Stimulated activated CD4-positive, alpha-beta T cell treated with anti-CD3 and anti-CD28 coated beads, Interleukin-1b, Interleukin-23, amount 100 ng/mL, for 24 hours (primary cell): ENCODE measurements around the gene ETFDH.
"Not testable (repeated sequence)": the region's sequence is repeated elsewhere in the genome, so short reads cannot be mapped to it uniquely, and the experiment has no call there.

Source experiments
- DNase-seq, 4 experiments: peaks; one replicate each; pipeline ENCODE4 v3.0.0-alpha.2; 2020; ENCODE audit warnings: low read depth in 4 of 4, low spot score in 1 of 4

The ETFDH gene

DNA sequence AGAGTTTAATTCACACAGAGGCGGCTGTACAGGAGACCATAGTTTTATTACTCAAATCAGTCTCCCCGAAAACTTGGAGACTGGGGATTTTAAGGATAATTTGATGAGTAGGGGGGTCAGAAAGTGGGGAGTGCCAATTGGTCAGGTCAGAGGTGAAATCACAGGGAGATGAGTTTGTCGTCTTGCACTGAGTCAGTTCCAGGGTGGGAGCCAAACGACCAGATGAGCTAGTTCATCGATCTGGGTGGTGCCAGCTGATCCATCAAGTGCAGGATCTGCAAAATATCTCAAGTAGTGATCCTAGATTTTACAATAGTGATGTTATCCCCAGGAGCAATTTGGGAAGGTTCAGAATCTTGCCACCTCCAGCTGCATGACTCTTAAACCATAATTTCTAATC is 4.0 kb downstream of the ETFDH start:
- DNase-seq, result no peak

DNA sequence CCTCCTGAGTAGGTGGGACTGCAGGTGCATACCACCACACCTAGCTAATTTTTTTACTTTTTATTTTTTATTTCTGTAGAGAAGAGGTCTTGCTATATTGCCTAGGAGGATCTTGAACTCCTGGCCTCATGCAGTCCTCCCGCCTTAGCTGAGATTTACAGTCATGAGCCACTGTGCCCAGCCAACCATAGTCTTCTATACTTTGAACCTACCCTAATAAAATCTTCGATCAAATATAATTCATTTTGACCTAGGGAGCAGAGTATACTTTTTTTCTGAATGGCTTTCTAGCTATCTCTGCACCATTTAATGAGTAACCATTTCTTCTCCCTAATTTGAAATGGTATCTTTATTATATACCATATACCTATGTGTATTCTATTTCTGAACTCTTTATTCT is 6.7 kb downstream of the ETFDH start:
- DNase-seq, result no peak

DNA sequence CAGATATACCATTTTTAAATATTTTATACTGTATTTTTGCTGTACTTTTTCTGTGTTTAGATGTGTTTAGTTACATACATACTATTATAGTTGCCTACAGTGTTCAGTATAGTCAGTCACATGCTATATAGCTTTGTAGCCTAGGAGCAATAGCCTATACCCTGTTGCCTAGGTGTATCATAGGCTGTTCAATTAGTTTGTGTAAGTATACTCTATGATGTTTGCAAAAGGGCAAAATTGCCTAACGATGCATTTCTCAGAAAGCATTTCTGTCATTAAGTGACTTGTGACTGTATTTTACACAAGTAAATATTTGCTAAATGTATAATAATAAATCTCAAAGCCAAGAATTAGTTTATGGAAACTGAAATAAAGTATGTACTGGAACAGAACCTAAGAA is 9.5 kb downstream of the ETFDH start:
- DNase-seq, result no peak

DNA sequence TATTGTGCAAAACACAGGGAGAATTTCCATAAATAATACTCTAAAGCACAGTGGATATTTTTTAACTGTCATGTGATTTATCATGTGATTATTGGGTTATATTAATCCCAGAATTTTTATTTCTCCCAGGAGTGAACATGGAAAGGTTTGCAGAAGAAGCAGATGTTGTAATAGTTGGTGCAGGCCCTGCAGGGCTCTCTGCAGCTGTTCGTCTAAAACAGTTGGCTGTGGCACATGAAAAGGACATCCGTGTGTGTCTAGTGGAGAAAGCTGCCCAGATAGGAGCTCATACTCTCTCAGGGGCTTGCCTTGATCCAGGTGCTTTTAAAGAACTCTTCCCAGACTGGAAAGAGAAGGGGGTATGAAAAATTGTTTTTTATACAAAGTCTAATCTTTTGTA is 10.0 kb downstream of the ETFDH start:
- DNase-seq, result no peak

DNA sequence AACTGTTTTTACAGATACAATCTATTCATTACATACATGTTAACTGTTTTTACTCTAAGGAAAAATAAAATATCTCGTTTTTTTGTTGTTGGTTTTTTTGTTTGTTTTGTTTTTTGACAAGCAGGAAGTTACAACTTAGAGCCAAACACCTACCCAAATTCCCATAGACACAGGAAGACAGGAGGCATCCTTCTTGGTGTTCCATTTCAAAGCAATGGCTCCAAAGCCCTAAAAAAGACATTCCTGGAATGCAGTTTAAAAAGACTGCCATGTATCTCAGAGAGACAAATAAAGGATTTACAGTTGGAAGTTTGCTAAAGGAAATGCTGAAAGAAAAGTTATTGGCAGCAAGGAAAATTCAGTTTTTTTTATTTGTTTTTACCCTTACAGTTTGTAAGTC is 16.7 kb downstream of the ETFDH start:
- no peak for DNase-seq

DNA sequence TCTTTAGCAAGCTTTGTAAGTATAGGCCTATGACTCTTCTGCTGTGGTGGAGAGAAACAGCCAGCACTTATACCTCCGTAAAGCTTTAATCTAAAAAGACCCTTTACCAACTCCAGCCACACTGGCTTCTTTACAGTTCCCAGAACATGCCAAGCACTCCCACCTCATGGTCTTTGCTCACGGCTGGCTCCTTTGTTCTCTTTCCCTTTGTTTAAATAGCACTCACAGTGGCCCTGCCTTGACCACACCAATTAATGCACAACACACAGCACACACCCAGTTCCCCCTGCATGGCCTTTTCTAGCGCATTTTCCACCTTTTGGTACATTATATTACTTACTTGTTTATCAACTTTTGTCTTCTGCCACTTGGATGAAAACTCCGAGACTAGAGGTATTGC is 32.2 kb downstream of the ETFDH start:
- no peak for DNase-seq

DNA sequence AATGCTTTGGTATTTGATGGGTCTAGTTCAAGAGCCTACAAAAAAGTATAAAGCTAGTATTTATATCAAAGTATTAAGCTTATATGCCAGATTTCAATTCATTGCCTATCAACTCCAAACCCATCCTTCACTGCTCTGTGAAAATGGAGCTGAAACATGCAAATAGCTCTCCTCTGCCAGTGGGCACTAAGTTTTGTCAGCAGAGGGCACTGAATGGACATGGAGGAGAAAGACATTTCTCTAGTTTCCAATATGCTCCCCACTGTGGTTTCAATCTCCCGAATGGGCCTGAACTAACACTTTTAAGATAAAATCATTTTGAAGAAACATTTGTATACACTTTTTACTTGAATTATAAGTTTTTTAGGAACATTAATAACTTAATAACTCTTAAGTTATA is 38.7 kb downstream of the ETFDH start:
- no peak for DNase-seq

DNA sequence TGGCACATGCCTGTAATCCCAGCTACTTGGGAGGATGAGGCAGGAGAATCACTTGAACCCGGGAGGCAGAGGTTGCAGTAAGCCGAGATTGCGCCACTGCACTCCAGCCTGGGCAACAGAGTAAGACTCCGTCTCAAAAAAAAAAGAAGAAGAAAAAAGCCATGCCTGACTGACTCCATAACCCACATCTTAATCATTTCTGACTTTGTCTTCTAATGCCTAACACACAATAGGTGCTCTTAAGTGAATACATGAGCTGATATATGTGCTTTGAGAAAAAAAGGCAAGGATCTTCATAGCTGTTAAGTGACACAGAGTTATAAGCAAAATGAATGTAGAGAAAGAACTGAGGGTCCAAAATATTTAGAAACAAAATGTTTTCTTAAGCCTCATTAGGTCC is 40.5 kb downstream of the ETFDH start:
- not testable (repeated sequence) for DNase-seq

DNA sequence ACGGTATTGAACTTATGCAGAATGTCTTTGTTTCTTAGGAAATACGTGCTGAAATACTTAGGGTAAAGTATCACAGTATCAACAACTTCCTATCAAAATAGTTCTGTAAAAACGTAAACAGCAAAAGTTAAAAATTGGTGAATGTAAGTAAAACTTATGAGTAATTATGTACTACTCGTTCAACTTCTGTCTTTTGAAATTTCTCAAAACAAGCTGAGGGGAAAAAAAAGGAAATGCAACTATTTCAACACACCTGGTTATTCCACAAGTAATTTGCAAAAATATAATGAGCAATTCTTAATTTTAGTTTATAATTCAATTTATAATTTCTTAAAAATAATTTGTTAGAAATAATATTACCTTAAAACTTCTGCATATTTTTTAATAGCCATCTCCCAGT is 42.8 kb downstream of the ETFDH start:
- no peak for DNase-seq

DNA sequence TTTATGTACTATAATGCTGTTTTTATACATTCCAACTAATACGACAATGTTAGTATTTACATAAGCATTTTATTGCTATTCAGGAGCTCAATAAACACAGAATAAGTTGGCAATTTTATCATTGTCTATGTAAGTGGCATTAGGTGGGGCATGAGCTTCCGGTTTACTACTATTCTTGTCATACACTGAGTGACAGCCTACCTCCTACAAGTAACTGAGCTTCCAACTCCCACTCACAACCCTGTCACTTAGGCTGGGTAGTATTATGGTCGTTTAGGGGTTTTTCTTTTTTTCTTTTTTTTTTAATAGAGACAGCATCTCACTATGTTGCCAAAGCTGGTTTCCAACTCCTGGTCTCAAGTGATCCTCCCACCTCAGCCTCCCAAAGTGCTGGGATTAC is 43.7 kb downstream of the ETFDH start:
- DNase-seq, result no peak

DNA sequence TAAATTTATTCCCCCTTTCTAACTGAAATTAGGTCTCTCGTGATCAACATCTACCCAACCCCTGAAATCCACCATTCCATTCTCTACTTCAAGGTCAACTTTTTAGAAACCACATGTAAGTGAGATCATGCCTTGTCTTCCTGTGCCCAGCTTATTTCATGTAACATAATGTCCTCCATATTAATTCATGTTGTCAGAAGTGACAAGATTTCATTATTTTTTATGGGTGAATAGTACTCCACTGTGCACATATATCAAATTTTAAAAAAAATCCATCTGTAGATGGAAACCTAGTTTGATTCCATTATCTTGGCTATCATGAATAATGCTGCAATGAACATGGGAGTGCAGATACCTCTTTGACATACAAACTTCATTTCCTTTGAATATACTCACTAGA is 49.6 kb downstream of the ETFDH start:
- no peak for DNase-seq

DNA sequence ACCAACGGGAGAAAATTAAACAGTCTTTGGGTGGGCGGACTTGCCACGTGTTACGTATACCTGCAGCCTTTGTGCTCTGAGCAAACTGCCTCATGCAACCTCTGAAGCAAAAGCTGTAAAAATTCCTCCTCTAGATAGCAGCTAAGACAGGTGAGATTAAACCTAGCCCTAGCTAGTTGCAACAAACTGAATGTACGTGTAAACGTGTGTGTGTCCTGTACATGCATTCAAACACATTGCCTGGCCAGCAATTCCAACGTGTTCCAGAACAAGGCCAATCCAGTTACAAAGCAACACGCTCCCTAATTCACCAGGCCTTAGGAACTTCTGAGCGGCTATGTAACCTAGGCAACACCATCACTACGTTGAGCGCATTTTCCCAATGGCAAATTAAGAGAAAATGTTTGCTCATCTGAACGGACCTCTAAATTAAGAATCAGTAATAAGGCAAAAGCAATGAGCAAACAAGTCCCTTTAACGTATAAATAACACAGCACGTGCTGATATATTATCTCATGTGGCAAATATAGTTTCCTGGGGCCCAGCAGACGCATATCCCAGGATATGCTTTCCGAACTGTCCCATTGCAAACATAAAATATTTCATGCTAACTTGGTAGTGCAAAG is 50.3 kb downstream of the ETFDH start:
- DNase-seq, result no peak

DNA sequence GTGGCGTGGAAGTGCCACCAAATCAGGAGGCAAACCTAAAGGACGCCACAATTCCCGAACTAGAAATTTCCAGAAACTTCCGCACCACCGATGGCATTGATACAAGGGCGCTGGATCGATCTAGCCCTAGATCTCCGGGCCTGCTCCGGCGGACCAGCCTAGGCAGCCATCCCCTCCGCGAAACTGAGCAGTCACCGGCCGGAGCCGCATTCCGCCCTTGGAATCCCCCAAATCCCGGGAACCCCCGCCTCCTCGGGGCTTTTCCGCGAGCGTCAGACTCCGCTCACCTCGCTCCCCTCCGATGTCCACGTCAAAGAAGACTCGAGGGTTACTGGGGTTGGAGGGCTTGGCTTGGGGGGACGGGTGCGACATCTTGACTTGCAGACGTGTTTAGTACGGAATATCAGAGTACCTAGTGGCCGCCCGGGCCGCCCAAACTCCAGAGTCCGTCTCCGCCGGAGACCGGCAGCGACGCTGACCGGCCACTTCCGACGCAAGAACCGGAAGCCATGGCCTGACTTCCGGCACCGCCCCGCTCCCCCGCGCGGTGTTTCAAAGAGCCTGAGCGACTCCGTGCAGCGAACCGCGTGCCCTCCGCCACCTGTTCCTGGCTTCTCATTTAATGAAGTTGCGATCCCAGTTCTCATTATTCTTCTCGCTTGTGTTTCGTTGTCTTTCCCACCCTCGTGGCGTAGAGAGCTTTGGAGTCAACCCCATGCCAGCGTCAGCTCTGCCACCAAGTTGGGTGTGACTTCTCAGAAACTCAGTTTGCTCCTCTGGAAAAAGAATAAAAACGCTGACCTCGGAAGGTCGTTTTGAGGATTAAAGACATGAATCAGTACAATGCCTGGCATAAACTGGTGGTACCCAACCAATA is 51.1 kb downstream of the ETFDH start, which contains the start of gene PPID:
PPID (minus strand) TSS at position 480 of the 877 bp plus-strand sequence; CDS start at position 372, 108 bp downstream.
- DNase-seq, result peak; percentile 63 to 77 (median 70)

DNA sequence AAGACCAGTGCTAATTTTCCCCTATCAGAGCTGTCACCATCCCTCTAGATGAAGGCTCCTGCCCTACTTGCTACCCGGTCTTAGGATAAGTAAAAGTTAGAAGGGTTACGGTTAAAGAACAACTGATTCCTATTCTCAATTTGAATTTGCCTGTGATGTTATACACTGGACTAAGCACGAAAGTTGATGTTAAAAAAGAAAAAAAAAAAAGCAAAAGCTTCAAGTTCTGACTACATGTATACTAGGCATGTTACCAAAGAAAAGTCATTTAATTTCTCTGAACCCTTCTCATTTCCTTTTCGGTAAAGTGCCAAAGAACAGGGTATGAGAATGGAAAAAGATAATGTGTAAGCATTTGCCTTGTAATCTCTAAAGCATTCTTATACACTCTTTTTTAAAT is 52.5 kb downstream of the ETFDH start:
- no peak for DNase-seq

DNA sequence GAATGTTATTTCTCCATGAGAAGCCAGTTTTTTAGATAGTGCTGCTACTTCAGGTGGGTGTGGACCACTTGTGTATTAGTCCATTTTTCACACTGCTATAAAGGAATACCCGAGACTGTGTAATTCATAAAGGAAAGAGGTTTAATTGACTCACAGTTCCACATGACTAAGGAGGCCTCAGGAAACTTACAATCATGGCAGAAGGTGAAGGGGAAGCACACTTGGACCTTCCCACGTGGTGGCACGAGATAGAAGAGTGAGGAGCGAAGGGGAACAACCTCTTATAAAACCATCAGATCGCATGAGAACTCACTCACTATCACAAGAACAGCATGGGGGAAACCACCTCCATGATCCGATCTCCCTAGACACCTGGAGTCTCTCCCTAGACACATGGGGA is 54.5 kb downstream of the ETFDH start:
- no peak for DNase-seq

DNA sequence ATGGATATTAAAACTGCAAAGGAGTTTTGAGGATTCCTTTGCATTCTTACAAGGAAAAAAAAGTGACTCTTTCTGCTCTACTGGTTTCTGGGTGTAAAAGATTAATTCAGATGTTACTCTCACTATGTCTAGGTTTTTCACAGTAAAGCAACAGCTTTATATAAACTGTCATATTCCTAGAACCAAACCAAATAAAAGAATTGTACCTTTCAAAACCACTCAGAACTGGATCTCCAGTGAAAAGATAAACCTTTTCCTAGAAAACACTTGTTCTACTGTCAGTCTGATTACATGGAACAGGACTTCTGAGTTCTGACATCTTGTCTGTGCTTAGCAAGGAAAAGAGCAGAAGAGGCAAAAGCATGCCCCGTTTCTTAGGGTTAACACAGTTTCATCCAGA is 56.1 kb downstream of the ETFDH start:
- DNase-seq, result no peak

DNA sequence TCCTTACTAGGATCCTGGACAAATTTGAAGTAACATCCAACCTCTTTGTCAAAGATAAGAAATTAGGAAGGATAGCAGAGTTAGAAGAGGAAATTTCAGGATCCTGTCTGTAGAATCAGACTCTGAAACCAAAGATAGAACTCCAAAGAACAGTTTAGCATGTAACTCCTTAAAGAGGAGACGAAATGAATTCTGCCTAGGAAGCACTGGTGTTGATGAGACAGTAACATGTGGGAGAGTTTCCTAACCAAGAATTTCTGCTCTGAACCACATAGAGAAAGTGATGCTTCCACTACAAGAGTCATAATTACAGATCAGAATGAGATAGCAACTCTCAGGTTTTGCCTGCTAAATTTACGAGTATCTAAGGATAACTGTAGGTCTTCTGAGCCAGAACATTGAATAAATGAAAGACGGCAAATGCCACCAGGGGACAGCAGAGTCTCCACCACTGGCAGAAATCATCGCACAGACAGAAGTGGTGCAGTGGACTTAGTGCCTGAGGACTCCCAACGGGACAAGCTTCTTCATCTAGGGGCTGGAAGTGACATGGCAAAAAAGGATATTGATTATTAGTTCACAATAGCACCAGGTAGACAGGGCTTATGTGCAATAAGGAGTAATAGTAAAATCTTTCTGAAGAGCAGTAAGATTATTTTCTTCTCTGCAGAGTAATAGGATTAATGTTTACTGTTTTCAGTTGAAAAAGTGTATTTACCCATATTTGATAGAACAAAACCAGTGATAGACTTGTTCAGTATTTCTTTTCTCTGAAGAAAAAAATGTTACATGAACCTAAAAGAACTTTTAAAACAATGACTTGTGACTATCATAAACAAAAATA is 57.8 kb downstream of the ETFDH start:
- peak in 2 of 4 experiments; percentile 13 to 30 for DNase-seq

DNA sequence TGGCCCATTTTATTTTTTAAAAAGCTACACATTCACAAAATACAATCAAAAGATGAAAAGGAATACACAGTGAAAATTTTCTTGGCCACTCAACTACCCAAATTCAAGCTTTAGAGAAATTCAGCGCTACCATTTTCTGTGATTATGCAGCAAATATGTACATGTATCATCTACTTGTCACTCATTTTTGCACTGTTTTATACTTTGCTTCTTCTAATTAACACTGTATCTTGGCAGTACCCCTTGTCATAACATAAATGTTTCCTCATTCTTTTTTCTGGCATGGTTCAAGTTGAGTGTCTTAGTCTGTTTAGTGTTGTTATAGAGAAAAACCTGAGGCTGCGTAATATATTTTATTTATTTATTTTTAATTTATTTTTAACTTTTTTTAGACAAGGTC is 66.8 kb downstream of the ETFDH start:
- no peak for DNase-seq

DNA sequence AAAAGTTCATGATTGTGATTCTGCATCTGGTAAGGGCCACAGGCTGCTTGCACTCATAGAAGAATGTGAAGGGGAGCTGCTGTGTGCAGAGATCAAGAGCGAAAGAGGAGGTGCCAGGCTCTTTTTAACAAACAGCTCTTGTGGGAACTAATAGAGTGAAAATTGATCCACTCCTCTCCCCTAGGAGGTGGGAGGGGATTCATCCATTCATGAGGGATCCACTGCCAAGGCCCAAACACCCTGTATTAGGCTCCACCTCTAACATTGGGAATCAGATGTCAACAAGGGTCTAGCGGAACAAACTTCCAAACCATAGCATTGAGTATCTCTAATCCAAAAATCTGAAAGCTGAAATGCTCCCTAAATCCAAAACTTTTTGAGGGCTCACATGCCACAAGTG is 67.5 kb downstream of the ETFDH start:
- DNase-seq, result no peak

DNA sequence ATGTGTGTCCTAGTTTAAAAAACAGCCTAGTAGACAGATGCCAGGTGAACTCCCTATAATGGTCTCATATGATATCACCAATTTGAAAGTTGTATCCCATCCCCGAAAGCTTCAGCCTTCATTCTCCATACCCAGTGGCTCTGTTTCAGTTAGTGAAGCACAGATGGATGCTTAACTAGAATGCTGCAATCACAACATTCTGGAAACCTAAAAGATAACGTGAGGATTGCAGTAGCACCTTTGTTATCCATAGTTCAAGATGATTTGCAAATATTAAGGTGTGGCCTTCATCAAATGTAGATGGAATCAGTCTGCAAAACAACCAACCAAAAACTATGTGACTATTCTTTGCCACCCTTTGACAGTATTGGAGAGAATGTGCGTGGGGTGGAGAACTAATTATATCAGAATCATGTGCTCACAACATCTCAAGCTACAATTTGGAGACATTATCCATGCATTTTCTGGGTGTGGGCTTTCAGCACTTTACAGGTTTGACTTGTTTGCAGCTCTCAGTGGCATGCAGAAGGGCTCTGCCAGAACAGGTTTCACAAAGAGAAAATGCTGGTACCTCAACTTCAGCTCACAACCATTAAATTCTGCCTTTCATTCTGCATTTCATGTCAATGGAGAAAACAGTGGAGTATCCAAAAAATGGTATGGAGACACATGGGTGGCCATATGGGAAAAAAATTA is 69.4 kb downstream of the ETFDH start:
- no peak for DNase-seq

DNA sequence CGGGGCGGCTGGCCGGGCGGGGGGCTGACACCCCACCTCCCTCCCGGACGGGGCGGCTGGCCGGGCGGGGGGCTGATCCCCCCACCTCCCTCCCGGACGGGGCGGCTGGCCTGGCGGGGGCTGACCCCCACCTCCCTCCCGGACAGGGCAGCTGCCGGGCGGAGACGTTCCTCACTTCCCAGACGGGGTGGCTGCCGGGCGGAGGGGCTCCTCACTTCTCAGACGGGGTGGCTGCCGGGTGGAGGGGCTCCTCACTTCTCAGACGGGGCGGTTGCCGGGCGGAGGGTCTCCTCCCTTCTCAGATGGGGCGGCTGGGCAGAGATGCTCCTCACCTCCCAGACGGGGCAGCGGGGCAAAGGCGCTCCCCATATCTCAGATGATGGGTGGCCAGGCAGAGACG is 74.4 kb downstream of the ETFDH start:
- not testable (repeated sequence) for DNase-seq
